ENCODE data around the gene SETD7. TPM values are rescaled to one million over a fixed set of nuclear protein-coding genes. Genes with fewer than 3 reads are reported as not detected.

SETD7 gene
- total and polyA plus RNA-seq, 2 of the 4 experiments (the other 2 are of a cell fraction) = 17.0 to 46.6 TPM

DNA sequence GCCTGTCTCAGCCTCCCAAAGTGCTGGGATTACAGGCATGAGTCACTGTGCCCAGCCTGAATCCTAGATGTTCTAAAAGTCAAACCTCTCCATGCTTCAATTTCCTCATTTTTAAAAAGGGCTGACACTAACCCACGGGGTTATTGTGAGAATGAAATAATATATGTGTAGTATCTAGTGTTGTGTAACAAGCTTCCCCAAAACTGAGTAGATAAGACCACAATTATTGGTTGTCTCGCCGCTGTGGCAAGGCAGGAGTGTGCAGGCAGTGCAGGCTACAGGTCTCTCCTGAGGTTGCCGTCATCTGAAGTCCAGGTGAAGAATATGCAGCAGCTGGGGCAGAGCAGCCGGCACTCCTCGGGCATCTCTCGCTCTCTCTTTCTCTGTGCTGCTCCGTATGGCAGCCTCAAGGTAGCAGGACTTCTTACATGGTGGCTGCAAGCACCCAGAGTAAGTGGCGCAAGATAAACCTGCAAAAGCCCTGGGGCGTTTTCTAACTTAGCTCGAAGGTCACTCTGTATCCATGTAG lies 71.2 kb downstream of the SETD7 start:
- no peak overlapping the region for H3K4me3 ChIP-seq (ENCODE audit: insufficient read depth, low read depth, low read length)
- no peak overlapping the region for H2BK5ac ChIP-seq (ENCODE audit: low read depth, low read length, poor library complexity, severe bottlenecking)
- no peaks in the 10 kb centered on the region for H3K27me3 ChIP-seq (ENCODE audit: control insufficient read depth, insufficient read depth, low read length)
- H2AK9ac ChIP-seq (replicated peaks; ENCODE audit: low read depth, low read length, poor library complexity) = no peak overlapping the region
- DNase-seq (no peak), ATAC-seq (ENCODE audit: low read depth) (no peak)
- no peaks in the 10 kb centered on the region for H3K4me1 ChIP-seq (ENCODE audit: control insufficient read depth, insufficient read depth, low read length)
- H4K5ac ChIP-seq (ENCODE audit: low read depth, low read length) = no peak overlapping the region
- no peak overlapping the region for H3K27ac ChIP-seq (ENCODE audit: insufficient read depth, low read length)
- dilution Hi-C loops (cut with HindIII; ENCODE audit: low sequenced_read_pairs, unreplicated experiment) (no loop called here), in situ Hi-C loops (cut with MboI; ENCODE audit: low sequenced_read_pairs) (no loop called here), intact Hi-C loops (cut with micrococcal nuclease) (no loop called here)
- H2AK5ac ChIP-seq (ENCODE audit: low read depth, low read length) = no peak overlapping the region
- no peak overlapping the region for H3K4me2 ChIP-seq (ENCODE audit: low read depth, low read length)
- H3K9me3 ChIP-seq (ENCODE audit: control insufficient read depth, insufficient read depth, low read length) = no peaks in the 10 kb centered on the region
- no TSS peak for BruUV-seq (replicated peaks)
- H3K18ac ChIP-seq (ENCODE audit: low read depth, low read length) = no peak overlapping the region
- no peak overlapping the region for H4K91ac ChIP-seq (ENCODE audit: insufficient read depth, low read depth, low read length)
- no peak overlapping the region for H2AFZ ChIP-seq (replicated peaks; ENCODE audit: low read length, poor library complexity)
- H3K4ac ChIP-seq (ENCODE audit: low read depth, low read length) = no peak overlapping the region
- no peak overlapping the region for H2BK20ac ChIP-seq (ENCODE audit: low read depth, low read length)
- H3K56ac ChIP-seq (ENCODE audit: extremely low read depth, insufficient read depth, low read length) = no peak overlapping the region
- TF ChIP-seq CEBPB (IDR thresholded peaks at IDR 0.05; ENCODE audit: low read depth, low read length) (no peak), POLR2A (IDR thresholded peaks at IDR 0.05; ENCODE audit: low read depth, low read length) (no peak), RAD21 (IDR thresholded peaks at IDR 0.05; ENCODE audit: low read length) (no peak)
- CTCF ChIA-PET = no interaction called here
- H3K9ac ChIP-seq (ENCODE audit: low read depth, low read length) = no peak overlapping the region
- POLR2A ChIA-PET (ENCODE audit: unreplicated experiment) = no interaction called here
- H2BK120ac ChIP-seq (ENCODE audit: low read depth, low read length) = no peak overlapping the region
- H4K8ac ChIP-seq (ENCODE audit: low read depth in 2 of 2, low read length in 2 of 2) = no peak overlapping the region
- no peaks in the 10 kb centered on the region for H3K36me3 ChIP-seq (ENCODE audit: control insufficient read depth, insufficient read depth, low read length)
- WGBS, 2 experiments (ENCODE audit: extremely low coverage in 2 of 2, insufficient read length in 1 of 2) = 73% methylated on average over 4 of the region's 11 CpGs; no CpG with 5 or more reads in 1 of the 2 experiments
- H2BK15ac ChIP-seq (ENCODE audit: low read depth, low read length) = no peak overlapping the region
- H3K23ac ChIP-seq (ENCODE audit: low read depth, low read length) = no peak overlapping the region
- H3K79me1 ChIP-seq (ENCODE audit: low read depth in 1 of 2, low read length in 2 of 2) = no peaks in the 10 kb centered on the region
- no peak overlapping the region for H3K14ac ChIP-seq (replicated peaks; ENCODE audit: low read depth, low read length)
- H4K20me1 ChIP-seq (ENCODE audit: insufficient read depth, low read length) = no peaks in the 10 kb centered on the region
- H3K9me1 ChIP-seq (ENCODE audit: insufficient read depth, low read length) = no peaks in the 10 kb centered on the region; the same call in 1 of the 2 replicates
